OCI-LY3 (cell line): ENCODE measurements around the gene METTL21C.

ENCODE experiments used
- CTCF ChIP-seq: fragments of 200-600, 300-600 bp; sonication (generic); IDR thresholded peaks from 2 replicates; pipeline ENCODE4 v1.5.1; 2014; ENCODE audit warnings: antibody characterized with exemption, low read length, low read depth
- EZH2phosphoT487 ChIP-seq: fragments of 200-600 bp; shearing (Covaris generic); IDR thresholded peaks from 2 replicates; pipeline ENCODE4 v1.6.1; 2018; ENCODE audit warnings: antibody characterized with exemption, mixed run types, low read depth

- no peak for TF ChIP-seq CTCF
- no peak for TF ChIP-seq EZH2phosphoT487
Observed at GRCh38 chr13:102701331-102701730, 6.5 kb upstream of the METTL21C start.
